CD1c-positive myeloid dendritic cell (primary cell): ENCODE measurements around the gene TMEM120B.
"Not testable (repeated sequence)": the region's sequence is repeated elsewhere in the genome, so short reads cannot be mapped to it uniquely, and the experiment has no call there.

Experiments
- DNase-seq: peaks from one replicate; pipeline ENCODE4 v3.0.0-alpha.2; 2016; ENCODE audit errors: extremely low spot score

TMEM120B gene

DNA sequence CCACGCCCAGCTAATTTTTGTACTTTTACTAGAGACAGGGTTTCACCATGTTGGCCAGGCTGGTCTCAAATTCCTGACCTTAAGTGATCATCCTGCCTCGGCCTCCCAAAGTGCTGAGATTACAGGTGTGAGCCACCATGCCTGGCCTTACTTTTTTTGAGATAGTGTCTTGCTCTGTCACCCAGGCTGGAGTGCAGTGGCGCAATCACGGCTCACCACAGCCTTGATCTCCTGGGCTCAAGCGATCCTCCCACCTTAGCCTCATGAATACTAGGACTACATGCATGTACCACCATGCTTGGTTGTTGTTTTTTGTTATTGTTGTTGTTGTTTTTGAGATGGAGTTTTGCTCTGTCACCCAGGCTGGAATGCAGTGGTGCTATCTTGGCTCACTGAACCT lies 33.0 kb downstream of the TMEM120B start:
- not testable (repeated sequence) for DNase-seq

DNA sequence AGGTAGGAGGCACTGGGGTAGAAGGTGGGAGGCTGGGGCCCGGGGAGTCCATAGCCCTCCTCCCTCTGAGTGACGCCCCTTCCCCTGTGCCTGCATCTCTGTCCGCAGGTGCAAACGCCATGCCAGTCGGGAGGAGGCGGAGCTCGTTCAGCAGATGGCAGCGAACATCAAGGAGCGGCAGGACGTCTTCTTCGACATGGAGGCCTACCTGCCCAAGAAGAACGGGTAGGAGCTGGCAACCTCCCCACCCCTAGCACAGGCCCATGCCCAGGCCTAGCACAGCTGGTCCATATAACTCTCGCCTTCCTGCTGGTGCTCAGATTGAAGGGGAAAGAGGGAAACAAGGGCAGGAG lies 35.6 kb downstream of the TMEM120B start:
- DNase-seq = no peak

DNA sequence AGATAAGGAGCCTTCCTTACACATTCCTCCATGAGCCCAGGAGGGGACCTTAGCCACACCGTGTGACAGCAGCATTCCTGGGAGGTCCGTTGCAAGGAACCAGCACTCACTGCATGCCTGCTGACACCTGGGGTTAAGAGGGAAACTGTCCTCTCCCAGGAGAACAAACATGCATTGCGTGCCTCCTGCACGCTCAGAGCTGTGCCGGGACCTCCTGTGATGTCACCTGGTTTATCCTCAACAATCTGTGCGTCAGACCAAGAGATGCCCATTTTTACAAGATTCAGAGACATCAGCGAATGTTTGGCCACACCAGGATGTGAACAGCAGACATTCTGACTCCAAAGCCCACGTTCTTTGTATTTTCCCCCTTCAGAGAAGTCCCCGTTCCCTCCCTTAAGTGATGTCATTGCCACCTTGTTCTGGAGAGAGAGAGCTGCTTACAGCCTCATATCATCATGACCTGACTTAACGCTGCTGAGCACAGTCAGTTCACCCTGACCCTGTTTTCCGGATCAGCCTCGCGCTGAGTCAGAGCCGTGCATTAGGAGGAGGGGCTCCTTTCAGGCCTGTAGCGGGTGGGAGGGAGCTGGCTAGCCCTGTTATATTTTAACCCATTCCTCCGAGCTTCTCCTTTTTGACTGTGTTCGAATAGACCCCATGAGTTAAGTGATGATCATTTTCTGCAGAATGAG lies 36.2 kb downstream of the TMEM120B start:
- DNase-seq = peak; percentile 67

DNA sequence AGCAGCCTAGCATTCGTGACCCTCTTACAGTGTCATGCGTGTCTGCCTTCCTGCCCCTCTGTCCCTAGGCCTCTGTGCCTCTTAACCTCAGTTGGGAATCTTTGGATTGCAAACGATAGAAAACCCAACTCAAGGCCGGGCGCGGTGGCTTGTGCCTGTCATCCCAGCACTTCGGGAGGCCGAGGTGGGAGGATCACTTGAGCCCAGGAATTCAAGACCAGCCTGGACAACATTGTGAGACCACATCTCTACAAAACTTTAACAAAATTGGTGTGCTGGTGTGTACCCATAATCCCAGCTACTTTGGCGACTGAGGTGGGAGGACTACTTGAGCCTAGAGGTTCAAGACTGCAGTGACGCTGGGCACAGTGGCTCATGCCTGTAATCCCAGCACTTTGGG lies 36.7 kb downstream of the TMEM120B start:
- no peak for DNase-seq

DNA sequence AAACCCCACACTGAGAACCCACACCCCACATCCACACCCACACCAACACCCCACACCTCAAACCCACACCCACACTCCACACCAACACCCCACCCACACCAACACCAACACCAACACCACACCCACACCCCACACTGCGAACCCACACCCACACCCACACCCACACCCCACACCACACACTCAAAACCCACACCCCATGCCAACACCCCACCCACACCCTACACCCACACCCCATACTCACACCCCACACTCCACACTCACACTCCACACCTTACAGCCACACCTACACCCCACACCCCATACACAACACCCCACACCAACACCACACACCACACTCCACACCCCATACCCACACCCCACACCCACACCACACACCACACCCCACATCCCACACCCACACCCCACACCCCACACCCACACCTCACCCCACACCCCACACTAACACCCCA lies 38.0 kb downstream of the TMEM120B start:
- no peak for DNase-seq

DNA sequence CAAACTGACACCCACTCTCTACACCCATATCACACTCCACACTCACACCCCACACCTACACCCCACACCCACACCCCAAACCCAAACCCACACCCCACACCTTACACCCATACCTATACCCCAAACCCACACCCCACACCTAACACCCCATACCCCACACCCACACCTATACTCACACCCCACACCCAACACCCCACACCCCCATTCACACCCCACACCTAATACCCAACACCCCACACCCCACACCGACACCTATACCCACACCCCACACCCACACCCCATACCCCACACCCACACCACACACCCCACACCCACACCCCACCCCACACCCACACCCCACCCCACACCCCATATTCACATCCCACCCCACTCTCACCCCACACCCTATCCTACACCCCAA lies 38.5 kb downstream of the TMEM120B start:
- no peak for DNase-seq

DNA sequence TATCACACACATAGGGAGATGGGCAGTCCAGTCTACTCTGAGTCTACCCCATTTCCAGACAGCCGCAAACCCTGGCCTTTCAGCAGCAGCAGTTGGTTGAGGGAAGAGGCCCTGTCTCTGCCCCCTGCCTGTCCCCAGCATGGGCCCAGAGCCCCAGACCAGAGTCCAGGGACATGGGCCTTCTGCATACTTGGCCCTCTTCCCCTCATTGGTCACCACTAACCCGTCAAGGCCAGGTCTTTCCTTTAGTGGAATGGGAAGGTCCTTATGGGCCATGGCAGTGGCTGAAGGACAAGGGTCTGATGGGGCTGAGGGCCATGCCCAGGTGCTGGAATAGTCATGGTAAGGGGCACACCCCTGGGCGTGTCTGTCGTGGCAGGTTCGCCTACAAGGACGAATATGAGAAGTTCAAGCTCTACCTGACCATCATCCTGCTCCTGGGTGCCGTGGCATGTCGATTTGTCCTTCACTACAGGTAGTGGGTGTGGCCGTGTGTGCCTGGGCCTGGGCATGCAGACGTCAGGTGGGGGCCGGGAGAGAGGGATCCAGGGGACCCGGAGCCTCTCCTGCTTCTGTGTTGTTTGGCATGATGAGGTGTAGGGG lies 39.3 kb downstream of the TMEM120B start:
- no peak for DNase-seq

DNA sequence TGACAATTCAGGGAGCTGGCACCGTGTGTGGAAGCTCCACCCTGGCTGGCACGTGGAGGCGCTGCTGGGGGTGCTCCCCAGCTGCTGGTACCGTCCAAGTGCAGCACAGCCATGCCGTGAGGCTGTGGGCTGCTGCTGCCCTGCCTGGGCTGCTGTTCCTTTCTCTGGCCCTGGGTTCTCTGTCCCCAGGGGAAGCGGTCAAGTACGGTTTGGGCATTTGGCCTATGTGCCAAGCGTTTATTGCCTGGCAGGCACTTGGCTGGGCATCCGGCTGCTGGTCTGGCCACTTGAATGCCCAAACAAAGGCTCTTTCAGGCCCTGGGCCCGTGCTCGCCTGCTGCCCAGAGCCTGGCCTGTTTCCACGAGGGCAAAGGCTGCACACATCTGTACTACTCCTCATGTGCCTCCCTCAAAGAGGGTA lies 41.3 kb downstream of the TMEM120B start:
- DNase-seq = no peak

DNA sequence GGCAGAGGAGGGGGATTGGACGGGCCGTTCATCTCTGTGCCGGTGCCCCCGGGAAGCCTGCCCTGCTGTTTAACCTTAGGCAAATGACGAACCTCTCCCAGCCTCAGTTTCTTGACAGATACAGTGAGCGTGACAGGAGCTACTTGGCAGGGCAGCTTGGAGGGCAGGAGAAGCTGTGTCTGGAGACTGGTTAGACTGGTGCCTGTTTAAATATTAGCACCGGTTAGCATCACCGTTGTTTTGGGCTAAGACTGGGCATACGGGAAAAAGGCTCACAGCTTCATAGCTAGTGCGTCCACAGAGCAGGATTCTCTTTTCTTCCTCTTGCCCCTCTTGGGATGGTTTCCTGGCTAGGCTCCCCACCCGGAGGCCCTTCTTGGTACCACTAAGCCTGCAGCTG lies 42.3 kb downstream of the TMEM120B start:
- no peak for DNase-seq

DNA sequence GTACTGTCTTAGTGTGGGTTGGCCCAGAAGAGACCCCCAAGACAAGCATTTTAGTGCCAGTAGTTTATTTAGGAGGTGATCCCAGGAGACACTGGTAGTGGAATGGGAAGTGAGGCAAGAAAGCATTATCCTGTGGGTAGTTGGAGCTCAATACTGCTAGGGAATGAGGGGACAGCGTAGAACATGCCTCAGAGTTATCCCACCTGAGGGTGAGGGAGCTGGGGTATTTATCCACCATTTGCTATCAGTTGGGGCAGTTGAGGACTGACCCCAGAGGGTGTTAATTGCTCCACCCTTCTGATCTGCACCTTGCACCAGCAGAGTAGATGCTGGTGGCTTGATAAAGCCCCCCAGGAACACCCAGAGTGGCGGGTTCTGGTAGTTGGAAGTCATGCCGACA lies 43.0 kb downstream of the TMEM120B start:
- no peak for DNase-seq

DNA sequence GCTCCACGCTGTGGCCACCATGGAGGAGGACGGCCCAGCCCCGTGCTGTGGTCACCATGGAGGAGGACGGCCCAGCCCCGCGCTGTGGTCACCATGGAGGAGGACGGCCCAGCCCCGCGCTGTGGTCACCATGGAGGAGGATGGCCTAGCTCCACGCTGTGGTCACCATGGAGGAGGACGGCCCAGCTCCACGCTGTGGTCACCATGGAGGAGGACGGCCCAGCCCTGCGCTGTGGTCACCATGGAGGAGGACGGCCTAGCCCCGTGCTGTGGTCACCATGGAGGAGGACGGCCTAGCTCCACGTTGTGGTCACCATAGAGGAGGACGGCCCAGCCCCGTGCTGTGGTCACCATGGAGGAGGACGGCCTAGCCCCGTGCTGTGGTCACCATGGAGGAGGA lies 46.0 kb downstream of the TMEM120B start:
- DNase-seq = not testable (repeated sequence)

DNA sequence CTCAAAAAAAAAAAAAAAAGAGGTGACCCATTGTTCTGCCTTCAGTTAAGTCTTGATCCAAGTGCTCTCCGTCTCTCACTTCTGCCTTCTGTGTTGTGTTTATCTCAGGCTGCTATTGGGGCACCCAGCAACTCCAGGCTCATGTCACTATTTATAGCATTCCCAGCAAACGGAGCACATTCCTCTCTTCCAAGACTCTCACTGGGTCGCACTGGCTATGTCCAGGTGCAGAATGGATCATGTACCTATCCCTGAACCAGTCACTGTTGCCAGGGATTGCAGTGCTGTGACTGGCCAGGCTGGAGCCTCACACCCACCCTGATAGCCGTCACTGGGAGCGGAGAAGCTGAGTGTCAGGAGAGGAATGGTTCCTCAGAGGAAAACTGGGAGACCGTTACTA lies 49.7 kb downstream of the TMEM120B start:
- no peak for DNase-seq

DNA sequence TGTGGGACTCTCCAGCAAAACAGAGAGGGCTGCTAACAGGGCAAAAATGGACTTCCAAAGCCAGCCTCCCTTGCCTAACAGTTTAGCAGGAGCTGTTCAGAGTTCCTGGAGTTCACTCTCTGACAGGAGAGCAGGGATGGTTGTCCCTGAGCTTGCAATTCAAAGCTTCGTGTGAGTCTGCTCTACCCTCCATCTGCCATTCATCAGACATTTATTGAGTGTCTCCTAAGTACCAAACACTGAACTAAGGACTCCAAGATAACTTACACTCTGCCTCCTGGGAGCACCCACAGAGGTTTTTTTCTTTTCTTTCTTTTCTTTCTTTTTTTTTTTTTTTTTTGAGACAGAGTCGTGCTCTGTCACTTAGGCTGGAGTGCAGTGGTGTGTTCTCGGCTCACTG lies 52.3 kb downstream of the TMEM120B start:
- DNase-seq = no peak

DNA sequence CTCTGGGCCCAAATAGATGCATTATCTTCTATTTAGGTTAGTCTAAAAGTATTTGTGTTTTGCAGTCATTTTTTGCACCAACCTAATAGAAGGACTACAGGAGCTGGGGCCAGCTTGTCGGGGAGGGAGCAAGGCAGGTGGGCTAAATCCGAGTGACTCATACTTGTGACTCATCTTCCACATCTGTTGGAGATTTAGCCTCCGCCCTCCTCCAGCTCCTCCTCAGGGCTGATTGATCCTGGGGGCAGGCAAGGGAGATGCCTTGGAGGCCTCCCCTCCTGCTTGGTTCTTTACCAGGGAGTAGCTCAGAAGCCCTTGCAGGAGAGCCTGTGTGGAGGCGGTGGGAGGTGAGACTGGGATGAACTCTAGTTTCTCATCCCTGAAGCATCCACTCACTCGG lies 53.0 kb downstream of the TMEM120B start:
- DNase-seq = no peak

DNA sequence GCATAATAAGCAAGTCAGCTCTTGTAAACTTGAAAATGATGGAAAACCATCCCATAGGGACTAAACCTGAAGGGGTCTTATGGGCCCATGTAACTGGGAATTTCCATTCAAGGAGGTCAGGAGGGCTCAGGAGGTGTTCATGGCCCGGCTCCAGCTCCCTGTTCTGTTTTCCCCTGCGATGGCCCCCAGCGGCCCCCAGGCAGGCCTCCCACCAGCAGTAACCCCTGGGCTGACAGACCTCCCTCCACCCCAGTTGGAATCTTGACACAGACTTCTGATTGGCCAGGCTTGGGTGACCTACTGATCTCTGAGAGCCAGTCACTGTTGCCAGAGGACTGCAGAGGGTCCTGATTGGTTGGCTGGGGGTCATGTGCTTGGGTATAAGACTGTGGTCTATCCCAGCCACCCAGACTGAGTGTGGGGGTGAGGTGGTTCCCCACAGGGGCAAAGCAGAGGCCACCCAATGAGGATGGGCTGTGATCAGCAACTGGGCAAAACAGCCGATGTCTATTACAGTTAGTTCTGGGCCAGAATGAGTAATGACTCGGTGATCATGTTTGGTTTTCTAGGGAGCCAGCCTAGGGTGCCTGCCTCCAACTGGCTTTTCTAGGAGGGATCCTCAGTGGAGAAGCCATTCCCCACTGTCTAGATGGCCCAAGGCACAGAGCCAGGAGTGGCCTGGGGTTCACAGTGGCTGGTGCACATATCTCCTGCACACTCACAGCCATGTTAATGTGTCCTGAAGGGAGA lies 53.9 kb downstream of the TMEM120B start:
- DNase-seq = no peak

DNA sequence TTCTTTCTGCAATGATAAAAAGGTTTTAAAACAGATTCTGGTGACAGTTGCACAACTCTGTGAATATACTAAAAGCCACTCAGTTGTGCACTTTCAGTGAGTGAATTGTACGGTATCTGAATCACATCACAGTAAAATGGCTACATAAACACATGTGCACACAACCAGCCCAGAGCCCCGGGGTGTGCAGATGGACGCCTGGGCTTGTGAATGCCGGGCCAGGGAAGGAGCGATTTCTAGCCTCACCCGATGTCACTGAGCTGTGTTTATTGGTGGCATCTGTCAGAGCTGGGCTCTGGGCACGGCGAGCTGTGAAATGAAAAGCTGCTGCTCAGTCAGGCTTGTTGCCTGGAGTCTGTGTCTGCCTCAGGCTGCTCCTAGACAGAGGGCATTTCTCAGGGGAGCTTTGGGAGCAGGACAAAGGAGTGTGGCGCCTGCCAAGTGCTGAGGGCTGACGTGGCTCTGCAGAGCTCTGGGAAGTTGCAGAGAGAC lies 55.0 kb downstream of the TMEM120B start:
- no peak for DNase-seq

DNA sequence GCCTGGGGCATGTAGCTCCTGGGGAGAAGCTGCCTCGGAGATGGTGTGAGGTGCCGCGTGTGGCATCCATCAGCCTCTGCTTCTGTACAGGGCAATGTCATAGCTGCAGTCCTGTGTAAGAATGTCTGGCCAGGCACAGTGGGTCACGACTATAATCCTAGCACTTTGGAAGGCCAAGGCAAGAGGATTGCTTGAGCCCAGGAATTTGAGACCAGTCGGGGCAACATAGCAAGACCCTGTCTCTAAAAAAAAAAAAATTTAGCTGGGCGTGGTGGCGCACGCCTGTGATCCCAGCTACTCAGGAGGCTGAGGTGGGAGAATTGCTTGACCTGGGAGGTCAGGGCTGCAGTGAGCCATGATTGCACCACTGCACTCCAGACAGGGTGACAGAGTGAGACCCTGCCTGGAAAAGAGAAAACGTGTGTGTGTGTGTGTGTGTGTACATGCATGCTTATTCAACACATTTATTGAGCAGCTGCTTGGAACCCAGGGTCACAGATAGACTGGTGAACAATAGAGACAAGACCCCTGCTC lies 56.8 kb downstream of the TMEM120B start:
- DNase-seq = no peak

DNA sequence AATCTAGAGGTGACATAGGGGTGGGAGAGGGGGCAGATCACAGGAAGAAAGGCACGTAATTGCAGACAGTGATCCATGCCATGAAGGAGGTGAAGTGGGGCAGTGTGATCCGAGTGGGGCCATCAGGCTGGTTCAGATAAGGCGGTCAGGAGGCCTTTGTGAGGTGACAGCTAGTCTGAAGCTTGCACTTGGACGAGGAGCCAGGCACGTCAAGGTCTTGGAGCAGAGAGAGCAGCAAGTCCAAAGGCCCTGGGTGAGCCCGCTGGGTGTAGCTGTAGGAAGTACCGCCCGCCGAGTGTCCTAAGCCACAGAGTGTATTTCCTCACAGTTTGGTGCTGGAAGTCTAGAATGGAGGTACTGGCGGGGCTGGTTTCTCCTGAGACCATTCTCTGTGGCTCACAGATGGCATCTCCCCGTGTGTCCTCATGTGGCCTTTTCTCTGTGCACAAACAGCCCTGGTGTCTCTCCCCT lies 57.3 kb downstream of the TMEM120B start:
- DNase-seq = no peak

DNA sequence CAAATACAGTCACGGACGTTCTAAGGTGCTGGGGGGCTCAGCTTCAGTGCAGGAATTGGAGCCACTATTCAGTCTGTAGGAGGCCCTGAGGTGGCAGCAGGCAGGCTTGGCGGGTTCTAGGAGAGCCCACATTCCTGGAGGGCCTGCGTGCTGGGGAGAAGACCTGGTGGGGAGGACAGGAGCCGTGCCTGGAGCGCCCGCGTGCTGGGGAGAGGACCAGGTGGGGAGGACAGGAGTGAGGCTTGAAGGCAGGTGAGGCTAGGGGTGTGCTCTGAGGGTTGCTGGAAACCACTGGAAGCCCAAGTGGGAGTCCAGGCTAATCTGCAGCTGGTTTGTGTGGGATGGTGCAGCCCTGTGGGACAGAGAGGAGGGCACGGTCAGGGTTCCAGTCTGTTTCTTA lies 57.8 kb downstream of the TMEM120B start:
- DNase-seq = no peak

DNA sequence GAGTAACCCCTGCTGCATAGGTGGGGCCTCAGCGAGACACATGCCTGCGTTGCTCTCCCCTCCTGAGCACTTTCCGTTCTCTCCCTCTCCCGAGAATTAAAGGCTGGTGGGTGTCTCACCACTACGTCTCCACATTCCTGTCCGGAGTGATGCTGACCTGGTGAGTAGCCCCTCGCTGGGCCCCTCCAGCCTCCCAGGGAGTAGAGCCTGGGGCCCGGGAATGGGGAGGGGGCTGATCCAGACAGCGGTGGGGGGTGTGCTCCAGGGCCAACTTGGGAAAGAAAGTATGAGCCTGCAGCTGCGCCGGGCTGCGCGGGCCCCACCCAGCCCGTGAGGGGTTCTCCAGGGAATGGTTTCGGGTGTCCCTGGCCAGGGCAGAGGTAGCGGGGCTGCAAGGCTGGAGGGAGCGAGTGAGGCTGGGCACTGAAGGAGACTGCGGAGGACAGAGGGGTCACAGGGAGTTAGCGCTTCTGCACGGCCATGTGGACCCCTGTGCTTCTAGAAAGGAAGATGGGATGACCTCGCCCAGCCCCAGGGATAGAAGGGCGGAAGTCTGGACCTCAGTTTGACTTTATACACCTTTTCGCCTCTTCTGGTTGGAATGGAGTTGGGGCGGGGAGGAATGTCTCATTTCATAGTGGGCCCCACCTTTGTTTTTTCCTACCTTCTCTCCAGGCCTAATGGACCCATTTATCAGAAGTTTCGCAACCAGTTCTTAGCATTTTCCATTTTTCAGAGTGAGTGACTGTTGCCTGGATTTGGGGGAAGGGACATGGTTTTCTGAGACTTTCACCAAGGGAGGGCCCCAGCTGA lies 58.5 kb downstream of the TMEM120B start:
- DNase-seq = no peak

DNA sequence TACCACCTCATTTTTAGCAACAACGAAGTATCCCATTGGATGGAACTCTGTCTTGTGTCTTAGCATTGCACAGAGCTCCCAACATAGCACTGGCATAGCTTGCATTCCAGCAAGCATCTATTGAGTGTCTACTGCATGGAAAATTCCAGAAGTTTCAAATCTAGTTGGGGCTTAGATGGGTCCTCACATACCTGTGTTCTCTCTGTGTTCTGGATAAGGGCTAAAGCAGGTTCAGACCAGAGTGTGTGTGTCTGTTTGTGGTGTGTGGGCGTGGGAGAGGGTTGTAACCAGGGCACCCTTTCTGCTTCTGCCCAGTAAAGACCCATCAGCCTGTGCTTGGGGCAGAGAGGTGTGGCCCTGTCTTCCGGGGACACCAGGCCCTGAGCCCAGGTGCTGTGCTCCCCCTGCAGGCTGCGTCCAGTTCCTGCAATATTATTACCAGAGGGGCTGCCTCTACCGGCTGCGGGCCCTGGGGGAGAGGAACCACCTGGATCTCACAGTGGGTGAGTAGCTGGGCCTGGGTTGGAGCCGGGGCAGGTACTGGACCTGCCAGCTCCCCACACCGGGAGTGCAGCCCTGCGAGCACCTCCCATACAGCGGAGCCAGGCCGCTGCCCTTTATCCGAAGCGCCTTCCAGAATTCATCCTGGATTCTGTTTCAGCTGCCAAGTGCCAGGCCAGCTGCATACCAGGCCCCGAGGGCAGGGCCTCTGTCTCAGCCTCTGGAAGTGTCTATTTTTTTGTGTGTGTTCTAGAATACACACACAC lies 60.6 kb downstream of the TMEM120B start:
- DNase-seq = peak; percentile 78
